Testis (tissue), 3 donors: ENCODE results near the gene MGST1. TPM values are rescaled to one million over a fixed set of nuclear protein-coding genes. Genes with fewer than 3 reads are reported as not detected.

Experiments used
- DNase-seq: peaks from one replicate; pipeline ENCODE4 v3.0.0-alpha.2; 2019
- H3K27ac ChIP-seq, 2 donors: fragments of 200-600 bp; sonication (generic); one replicate each; pipeline ENCODE4 v1.5.1; 2019
- H3K27me3 ChIP-seq: fragments of 200-600 bp; sonication (generic); one replicate; pipeline ENCODE4 v1.5.1; 2019
- H3K36me3 ChIP-seq: fragments of 200-600 bp; sonication (generic); one replicate; pipeline ENCODE4 v1.5.1; 2017; ENCODE audit warnings: low read depth; ENCODE audit errors: missing control alignments
- H3K4me1 ChIP-seq: fragments of 200-600 bp; sonication (generic); one replicate; pipeline ENCODE4 v1.5.1; 2019
- H3K4me3 ChIP-seq, 2 donors: fragments of 200-600 bp; sonication (generic); one replicate each; pipeline ENCODE4 v1.5.1; 2017 to 2019
- H3K9me3 ChIP-seq: fragments of 200-600 bp; sonication (generic); one replicate; pipeline ENCODE4 v1.5.1; 2017
- CTCF ChIP-seq, 3 experiments: fragments of 450-650 bp in 2 of 3; fragments of 200-600 bp in 1 of 3; sonication (generic) in 1 of 3; IDR thresholded peaks; one replicate each; pipeline ENCODE4 v1.5.1; 2016 to 2019; ENCODE audit warnings: antibody characterized with exemption in 3 of 3, mild to moderate bottlenecking in 2 of 3, moderate library complexity in 1 of 3
- POLR2A ChIP-seq: fragments of 450-650 bp; IDR thresholded peaks from one replicate; pipeline ENCODE4 v1.6.1; 2017; ENCODE audit warnings: antibody characterized with exemption, mild to moderate bottlenecking, moderate library complexity
- WGBS, 2 donors: methylation state at CpG; one replicate each; pipeline ENCODE4 v1.1.5; 2018; 5-methylcytosine and 5-hydroxymethylcytosine counted together
- intact Hi-C: fragments of 100-400 bp; cut with DNase I; formaldehyde crosslinking; loops from one replicate; pipeline ENCODE4 v1.15.1; 2023; ENCODE audit warnings: low total_unique reads
- polyA plus RNA-seq: library from polyadenylated mRNA; stranded (reverse); fragments of 350-450 nt; fragmentation: Illumina TruSeq; extraction: RNeasy Lipid Tissue Mini Kit (QIAGEN cat#74804); gene quantifications from one replicate; pipeline ENCODE4 v1.2.3, GENCODE V29; 2014; ENCODE audit warnings: low read depth, low replicate concordance; ENCODE audit not compliant: insufficient read depth
- total RNA-seq, 2 donors: library from RNA; depleted of rRNA; stranded (reverse); fragments of >200 nt; gene quantifications; one replicate each; pipeline ENCODE4 v1.2.3, GENCODE V29; 2016

The MGST1 gene
- total and polyA plus RNA-seq, 3 donors from 2014 or later: 9.1 to 37.5 (median 14.0) TPM

GRCh38 chr12:16330560-16330959 is 16.9 kb upstream of the MGST1 start:
- TF ChIP-seq POLR2A (no peak), CTCF (IDR thresholded peaks at IDR 0.05) (no peak)
- Histone ChIP-seq H3K27me3 (no peaks in the 10 kb centered on the region), H3K4me1 (no peaks in the 10 kb centered on the region), H3K27ac (no peak overlapping the region), H3K4me3 (no peak overlapping the region), H3K36me3 (no peaks in the 10 kb centered on the region), H3K9me3 (no peaks in the 10 kb centered on the region)
- intact Hi-C loops: no loop called here
- DNase-seq: no peak
- 88 to 91% methylated on average over 4 of the region's 4 CpGs for WGBS, 2 donors

DNA sequence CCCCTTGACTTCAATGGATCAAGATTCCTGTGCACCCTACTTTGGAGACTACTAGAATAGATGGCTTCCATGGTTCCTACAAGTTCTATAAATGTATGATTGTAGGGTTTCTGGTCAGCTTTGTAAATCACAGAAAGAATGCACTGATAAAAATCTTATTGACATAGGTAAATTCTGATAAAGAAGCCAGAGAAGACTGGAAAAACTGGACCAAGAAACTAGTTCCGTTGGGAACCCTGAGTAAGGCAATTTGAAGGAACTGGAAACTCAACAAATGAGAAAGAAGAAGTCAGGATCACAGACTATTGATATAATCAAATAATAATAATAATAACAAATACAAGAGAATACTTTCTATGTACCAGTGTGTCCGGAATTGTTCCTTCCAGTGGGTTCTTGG is 15.4 kb upstream of the MGST1 start:
- intact Hi-C loops: no loop called here
- Histone ChIP-seq H3K36me3 (no peaks in the 10 kb centered on the region), H3K27ac (no peak overlapping the region), H3K4me3 (no peak overlapping the region), H3K4me1 (no peaks in the 10 kb centered on the region), H3K27me3 (no peaks in the 10 kb centered on the region), H3K9me3 (no peaks in the 10 kb centered on the region)
- no peak for DNase-seq
- 82 to 94% methylated on average over 2 of the region's 2 CpGs for WGBS, 2 donors
- TF ChIP-seq POLR2A: no peak
- TF ChIP-seq CTCF (IDR thresholded peaks at IDR 0.05): no peak

DNA sequence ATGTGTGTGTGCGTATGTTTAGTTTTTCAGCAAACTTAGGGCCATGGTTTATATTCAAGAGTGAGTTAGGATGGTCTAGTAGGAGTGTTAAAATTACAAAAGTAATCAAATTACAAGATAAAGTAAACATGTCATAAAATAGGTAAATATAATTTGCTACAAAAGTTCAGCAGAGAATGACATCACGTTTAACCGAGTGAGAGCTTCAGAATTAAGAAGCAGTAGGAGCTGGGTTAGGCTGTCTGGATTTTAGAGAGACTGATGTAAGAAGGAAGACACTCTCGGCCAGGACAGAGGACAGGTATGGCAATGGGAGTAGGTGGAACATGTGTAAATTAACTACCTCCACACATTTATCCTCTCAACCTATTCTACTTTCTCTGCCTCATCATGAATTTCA is 11.6 kb upstream of the MGST1 start:
- 86 to 89% methylated on average over 4 of the region's 4 CpGs for WGBS, 2 donors
- Histone ChIP-seq H3K9me3 (no peaks in the 10 kb centered on the region), H3K4me1 (no peaks in the 10 kb centered on the region), H3K4me3 (no peak overlapping the region), H3K27me3 (no peaks in the 10 kb centered on the region), H3K36me3 (no peaks in the 10 kb centered on the region), H3K27ac (no peak overlapping the region)
- intact Hi-C loops: no loop called here
- TF ChIP-seq POLR2A (no peak), CTCF (IDR thresholded peaks at IDR 0.05) (no peak)
- no peak for DNase-seq

- intact Hi-C loops: no loop called here
- H3K27me3 ChIP-seq: no peaks in the 10 kb centered on the region
- H3K27ac ChIP-seq: no peak overlapping the region
- H3K9me3 ChIP-seq: no peaks in the 10 kb centered on the region
- TF ChIP-seq CTCF (IDR thresholded peaks at IDR 0.05) (no peak), POLR2A (no peak)
- no peak for DNase-seq
- no peaks in the 10 kb centered on the region for H3K36me3 ChIP-seq
- WGBS, 2 donors: 37 to 45% methylated on average over 3 of the region's 3 CpGs
- H3K4me3 ChIP-seq: no peak overlapping the region
- H3K4me1 ChIP-seq: no peaks in the 10 kb centered on the region
Observed at GRCh38 chr12:16344269-16344668, 3.2 kb upstream of the MGST1 start.

GRCh38 chr12:16345105-16345504 is 2.3 kb upstream of the MGST1 start:
- Histone ChIP-seq H3K4me3 (no peak overlapping the region), H3K27me3 (no peaks in the 10 kb centered on the region), H3K36me3 (no peaks in the 10 kb centered on the region), H3K4me1 (no peaks in the 10 kb centered on the region), H3K9me3 (no peaks in the 10 kb centered on the region), H3K27ac (no peak overlapping the region)
- no peak for DNase-seq
- 88 to 91% methylated on average over 1 of the region's 1 CpG for WGBS, 2 donors
- TF ChIP-seq POLR2A: no peak
- TF ChIP-seq CTCF (IDR thresholded peaks at IDR 0.05): no peak
- intact Hi-C loops: no loop called here
